Neural cell (in vitro differentiated cells): Measurements from ENCODE around the gene QSOX1. TPM values are rescaled to one million over a fixed set of nuclear protein-coding genes. Genes with fewer than 3 reads are reported as not detected.

Experiments used
- H2AFZ ChIP-seq: fragments of 200-600, 300-800 bp; sonication (generic), shearing (Covaris generic); 2 replicates; pipeline ENCODE4 v1.6.0; 2014; ENCODE audit warnings: low read depth, mild to moderate bottlenecking, antibody characterized with exemption, low read length, moderate library complexity
- H3F3A ChIP-seq: fragments of 200-600 bp; shearing (Covaris generic); 2 replicates; pipeline ENCODE4 v1.6.1; 2016; ENCODE audit warnings: mild to moderate bottlenecking, moderate library complexity, mixed read lengths, antibody characterized with exemption, low read length; ENCODE audit not compliant: insufficient read depth, poor library complexity, severe bottlenecking
- H3K27ac ChIP-seq: fragments of 200-600, 300-800 bp; sonication (generic), shearing (Covaris generic); 2 replicates; pipeline ENCODE4 v1.5.1; 2014; ENCODE audit warnings: mild to moderate bottlenecking, low read length, moderate library complexity
- H3K27me3 ChIP-seq: fragments of 300-800, 200-600 bp; sonication (generic), shearing (Covaris generic); 2 replicates; pipeline ENCODE4 v1.6.0; 2014; ENCODE audit warnings: mild to moderate bottlenecking, low read depth, low read length, moderate library complexity; ENCODE audit not compliant: insufficient read depth
- H3K36me3 ChIP-seq: fragments of 300-800, 200-600 bp; sonication (generic), shearing (Covaris generic); 2 replicates; pipeline ENCODE4 v1.5.1; 2014; ENCODE audit warnings: mild to moderate bottlenecking, antibody characterized with exemption, low read length, moderate library complexity; ENCODE audit not compliant: insufficient read depth
- H3K4me2 ChIP-seq: fragments of 300-800, 200-600 bp; sonication (generic), shearing (Covaris generic); 2 replicates; pipeline ENCODE4 v1.6.0; 2014; ENCODE audit warnings: mild to moderate bottlenecking, low read length
- H3K4me3 ChIP-seq: fragments of 300-800, 200-600 bp; sonication (generic), shearing (Covaris generic); 2 replicates; pipeline ENCODE4 v1.5.1; 2014; ENCODE audit warnings: mild to moderate bottlenecking, low read length, moderate library complexity
- H3K79me2 ChIP-seq: fragments of 200-600 bp; shearing (Covaris generic); replicated peaks from 2 replicates; pipeline ENCODE4 v1.6.0; 2014; ENCODE audit warnings: mild to moderate bottlenecking, low read length, moderate library complexity; ENCODE audit not compliant: insufficient read depth
- H3K9ac ChIP-seq: fragments of 300-800, 200-600 bp; sonication (generic), shearing (Covaris generic); 2 replicates; pipeline ENCODE4 v1.6.1; 2016; ENCODE audit warnings: mild to moderate bottlenecking, low read length, mixed read lengths
- H3K9me2 ChIP-seq: fragments of 200-600 bp; shearing (Covaris generic); 2 replicates; pipeline ENCODE4 v1.6.1; 2016; ENCODE audit warnings: mild to moderate bottlenecking, low read length, mixed read lengths; ENCODE audit not compliant: insufficient read depth
- H3K9me3 ChIP-seq: fragments of 200-600, 300-800 bp; sonication (generic), shearing (Covaris generic); 2 replicates; pipeline ENCODE4 v1.6.1; 2016; ENCODE audit warnings: mild to moderate bottlenecking, mixed run types, low read length, moderate library complexity, mixed read lengths
- H4K20me1 ChIP-seq: fragments of 200-600 bp; shearing (Covaris generic); 2 replicates; pipeline ENCODE4 v1.6.1; 2016; ENCODE audit warnings: mild to moderate bottlenecking, mixed run types; ENCODE audit not compliant: insufficient read depth
- EP300 ChIP-seq: fragments of 450-650 bp; conservative IDR thresholded peaks from 2 replicates; pipeline ENCODE4 v1.6.1; 2014; ENCODE audit warnings: antibody characterized with exemption, mild to moderate bottlenecking, moderate library complexity; ENCODE audit not compliant: poor library complexity, severe bottlenecking
- EZH2 ChIP-seq: fragments of 200-600, 300-800 bp; shearing (Covaris generic), sonication (generic); IDR thresholded peaks from 2 replicates; pipeline ENCODE4 v1.6.1; 2014; ENCODE audit warnings: antibody characterized with exemption, low read length, borderline replicate concordance, mild to moderate bottlenecking; ENCODE audit not compliant: insufficient read depth, poor library complexity, severe bottlenecking
- MXI1 ChIP-seq: fragments of 450-650 bp; conservative IDR thresholded peaks from 2 replicates; pipeline ENCODE4 v1.6.1; 2014; ENCODE audit warnings: antibody characterized with exemption, mild to moderate bottlenecking; ENCODE audit not compliant: poor library complexity, severe bottlenecking
- POLR2AphosphoS5 ChIP-seq: IDR thresholded peaks from 2 replicates; pipeline ENCODE4 v1.6.1; 2012
- RAD21 ChIP-seq: fragments of 450-650 bp; conservative IDR thresholded peaks from 2 replicates; pipeline ENCODE4 v1.6.1; 2014; ENCODE audit warnings: antibody characterized with exemption, mild to moderate bottlenecking, moderate library complexity
- SMC3 ChIP-seq: fragments of 450-650 bp; conservative IDR thresholded peaks from 2 replicates; pipeline ENCODE4 v1.6.1; 2014; ENCODE audit warnings: antibody characterized with exemption, mild to moderate bottlenecking, moderate library complexity; ENCODE audit not compliant: poor library complexity
- TAF1 ChIP-seq: IDR thresholded peaks from 2 replicates; pipeline ENCODE4 v1.6.1; 2012; ENCODE audit warnings: low read depth
- polyA plus RNA-seq: library from polyadenylated mRNA; depleted of rRNA; stranded (reverse); fragments of >200 nt; gene quantifications from 2 replicates; pipeline ENCODE4 v1.2.3, GENCODE V29; 2014
- TF ChIP-seq, protein P1 (sequence below): fragments of 450-650 bp; IDR thresholded peaks from 2 replicates; pipeline ENCODE4 v1.5.1; 2014; ENCODE audit warnings: antibody characterized with exemption, mild to moderate bottlenecking, moderate library complexity; ENCODE audit not compliant: poor library complexity, severe bottlenecking
- TF ChIP-seq, protein P2 (sequence below): IDR thresholded peaks from 2 replicates; pipeline ENCODE4 v1.6.1; 2012; ENCODE audit warnings: borderline replicate concordance

Gene QSOX1
- polyA plus RNA-seq, 1 donor from 2014 or later, result 49.8 TPM

DNA sequence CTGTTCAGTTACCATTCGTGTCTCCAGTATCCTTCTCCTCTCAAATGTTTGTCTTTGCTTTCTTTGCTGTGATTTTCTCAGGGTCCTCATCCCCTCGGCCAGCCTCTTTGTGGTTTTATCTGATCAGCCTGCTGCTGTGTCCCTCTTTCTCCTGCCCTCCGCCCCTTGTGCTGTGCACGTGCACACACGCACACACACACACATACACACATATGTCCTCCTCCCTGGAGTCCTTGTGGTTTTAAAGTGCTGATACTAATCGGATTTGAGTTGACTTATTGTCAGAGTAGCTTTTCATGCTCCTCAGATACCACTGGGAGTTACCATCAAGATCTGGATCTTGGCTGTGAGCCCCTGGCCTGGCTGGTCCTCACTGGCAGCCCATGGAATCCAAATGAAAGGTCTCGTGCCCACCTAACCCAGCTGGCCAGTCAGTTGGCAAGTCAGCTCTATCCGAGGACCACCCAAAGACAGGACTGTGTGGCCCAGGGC, 34.1 kb downstream of the QSOX1 start:
- TF ChIP-seq SMC3, result no peak
- TF ChIP-seq EP300, result no peak
- TF ChIP-seq, protein P1, sequence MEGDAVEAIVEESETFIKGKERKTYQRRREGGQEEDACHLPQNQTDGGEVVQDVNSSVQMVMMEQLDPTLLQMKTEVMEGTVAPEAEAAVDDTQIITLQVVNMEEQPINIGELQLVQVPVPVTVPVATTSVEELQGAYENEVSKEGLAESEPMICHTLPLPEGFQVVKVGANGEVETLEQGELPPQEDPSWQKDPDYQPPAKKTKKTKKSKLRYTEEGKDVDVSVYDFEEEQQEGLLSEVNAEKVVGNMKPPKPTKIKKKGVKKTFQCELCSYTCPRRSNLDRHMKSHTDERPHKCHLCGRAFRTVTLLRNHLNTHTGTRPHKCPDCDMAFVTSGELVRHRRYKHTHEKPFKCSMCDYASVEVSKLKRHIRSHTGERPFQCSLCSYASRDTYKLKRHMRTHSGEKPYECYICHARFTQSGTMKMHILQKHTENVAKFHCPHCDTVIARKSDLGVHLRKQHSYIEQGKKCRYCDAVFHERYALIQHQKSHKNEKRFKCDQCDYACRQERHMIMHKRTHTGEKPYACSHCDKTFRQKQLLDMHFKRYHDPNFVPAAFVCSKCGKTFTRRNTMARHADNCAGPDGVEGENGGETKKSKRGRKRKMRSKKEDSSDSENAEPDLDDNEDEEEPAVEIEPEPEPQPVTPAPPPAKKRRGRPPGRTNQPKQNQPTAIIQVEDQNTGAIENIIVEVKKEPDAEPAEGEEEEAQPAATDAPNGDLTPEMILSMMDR, result no peak
- TF ChIP-seq POLR2AphosphoS5, result no peak
- no peak for TF ChIP-seq EZH2
- no peak for TF ChIP-seq MXI1
- TF ChIP-seq RAD21, result no peak
- TF ChIP-seq, protein P2, sequence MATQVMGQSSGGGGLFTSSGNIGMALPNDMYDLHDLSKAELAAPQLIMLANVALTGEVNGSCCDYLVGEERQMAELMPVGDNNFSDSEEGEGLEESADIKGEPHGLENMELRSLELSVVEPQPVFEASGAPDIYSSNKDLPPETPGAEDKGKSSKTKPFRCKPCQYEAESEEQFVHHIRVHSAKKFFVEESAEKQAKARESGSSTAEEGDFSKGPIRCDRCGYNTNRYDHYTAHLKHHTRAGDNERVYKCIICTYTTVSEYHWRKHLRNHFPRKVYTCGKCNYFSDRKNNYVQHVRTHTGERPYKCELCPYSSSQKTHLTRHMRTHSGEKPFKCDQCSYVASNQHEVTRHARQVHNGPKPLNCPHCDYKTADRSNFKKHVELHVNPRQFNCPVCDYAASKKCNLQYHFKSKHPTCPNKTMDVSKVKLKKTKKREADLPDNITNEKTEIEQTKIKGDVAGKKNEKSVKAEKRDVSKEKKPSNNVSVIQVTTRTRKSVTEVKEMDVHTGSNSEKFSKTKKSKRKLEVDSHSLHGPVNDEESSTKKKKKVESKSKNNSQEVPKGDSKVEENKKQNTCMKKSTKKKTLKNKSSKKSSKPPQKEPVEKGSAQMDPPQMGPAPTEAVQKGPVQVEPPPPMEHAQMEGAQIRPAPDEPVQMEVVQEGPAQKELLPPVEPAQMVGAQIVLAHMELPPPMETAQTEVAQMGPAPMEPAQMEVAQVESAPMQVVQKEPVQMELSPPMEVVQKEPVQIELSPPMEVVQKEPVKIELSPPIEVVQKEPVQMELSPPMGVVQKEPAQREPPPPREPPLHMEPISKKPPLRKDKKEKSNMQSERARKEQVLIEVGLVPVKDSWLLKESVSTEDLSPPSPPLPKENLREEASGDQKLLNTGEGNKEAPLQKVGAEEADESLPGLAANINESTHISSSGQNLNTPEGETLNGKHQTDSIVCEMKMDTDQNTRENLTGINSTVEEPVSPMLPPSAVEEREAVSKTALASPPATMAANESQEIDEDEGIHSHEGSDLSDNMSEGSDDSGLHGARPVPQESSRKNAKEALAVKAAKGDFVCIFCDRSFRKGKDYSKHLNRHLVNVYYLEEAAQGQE, result no peak
- TF ChIP-seq TAF1, result no peak
- no peaks in the 10 kb centered on the region for H3K27me3 ChIP-seq

DNA sequence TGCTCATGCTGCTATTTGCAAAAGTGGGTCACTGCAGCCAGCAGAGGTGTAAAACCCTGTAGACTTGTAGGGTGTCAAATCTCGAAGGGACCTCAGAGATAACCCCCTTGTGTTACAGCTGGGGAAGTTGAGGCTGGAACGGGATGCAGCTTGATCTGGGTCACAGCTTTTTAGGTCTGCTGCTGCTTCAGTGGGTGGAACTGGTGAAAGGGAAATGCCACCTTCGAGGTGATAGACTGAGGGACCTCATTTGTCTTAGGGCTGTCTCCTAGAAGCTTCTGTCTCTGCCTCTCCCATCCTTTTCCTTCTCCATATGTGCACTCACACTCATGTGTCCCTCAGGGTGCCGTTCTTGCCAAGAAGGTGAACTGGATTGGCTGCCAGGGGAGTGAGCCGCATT, 35.4 kb downstream of the QSOX1 start:
- Histone ChIP-seq H3K4me2 (no peak overlapping the region), H3K9me3 (no peaks in the 10 kb centered on the region), H3K9ac (no peak overlapping the region), H3K27ac (no peak overlapping the region), H3K36me3 (peaks cover 9% of the 10 kb centered on the region), H3K9me2 (no peaks in the 10 kb centered on the region), H3K27me3 (no peaks in the 10 kb centered on the region), H3K4me3 (no peak overlapping the region), H3F3A (no peaks in the 10 kb centered on the region), H2AFZ (no peak overlapping the region), H4K20me1 (no peaks in the 10 kb centered on the region), H3K79me2 (no peaks in the 10 kb centered on the region)
- TF ChIP-seq EZH2, result no peak
- no peak for TF ChIP-seq RAD21
- TF ChIP-seq TAF1, result no peak
- TF ChIP-seq, protein P2, result no peak
- TF ChIP-seq MXI1, result no peak
- TF ChIP-seq, protein P1, result no peak
- no peak for TF ChIP-seq POLR2AphosphoS5
- TF ChIP-seq SMC3, result no peak
- no peak for TF ChIP-seq EP300

More for the DNA sequence above, 34.1 kb downstream of the QSOX1 start:
- Histone ChIP-seq H3F3A (no peaks in the 10 kb centered on the region), H3K9me2 (no peaks in the 10 kb centered on the region), H3K4me3 (no peak overlapping the region), H2AFZ (no peak overlapping the region), H3K4me2 (no peak overlapping the region), H3K9me3 (no peaks in the 10 kb centered on the region), H3K9ac (no peak overlapping the region), H3K79me2 (no peaks in the 10 kb centered on the region), H3K36me3 (peaks cover 13% of the 10 kb centered on the region), H3K27ac (no peak overlapping the region), H4K20me1 (no peaks in the 10 kb centered on the region)
